CD4-positive, alpha-beta T cell (primary cell): ENCODE results near the gene PSMA1. TPM values are rescaled to one million over a fixed set of nuclear protein-coding genes. Genes with fewer than 3 reads are reported as not detected.
A peak's percentile ranks its signal among the peaks of the same experiment; 100 is the strongest.

Source experiments
- ATAC-seq: fragments of 200-7000 bp; cut with Tn5 transposase; one replicate; pipeline ENCODE4 v1.10.0; 2022; ENCODE audit warnings: mild to moderate bottlenecking; ENCODE audit not compliant: poor library complexity
- CTCF ChIA-PET: fragments of 350-600 bp; sonication (Branson Sonifier 250); formaldehyde crosslinking; loops from one replicate; lab custom pipeline; 2021; ENCODE audit warnings: antibody characterized with exemption, inconsistent platforms; lab: Charles Lee
- POLR2A ChIA-PET: fragments of 350-600 bp; sonication (Branson Sonifier 250); formaldehyde crosslinking; loops from one replicate; lab custom pipeline; 2021; ENCODE audit warnings: antibody characterized with exemption, inconsistent platforms; lab: Charles Lee
- DNase-seq, 14 experiments: peaks; one replicate each; pipeline ENCODE4 v3.0.0-alpha.2; 2013 to 2020; ENCODE audit warnings: mixed read lengths in 2 of 14
- H3K27ac ChIP-seq, 2 donors: one replicate each; pipeline versions ENCODE4 v1.5.1 to v1.7.0; 2013; ENCODE audit warnings: low read length in 2 of 2, low read depth in 1 of 2, mild to moderate bottlenecking in 1 of 2
- H3K27me3 ChIP-seq, 2 experiments: 1 replicate in 1 of 2; 2 replicates in 1 of 2; pipeline versions ENCODE4 v1.6.1 to v1.7.0; 2013; ENCODE audit warnings: low read length in 2 of 2, control low read depth in 1 of 2, mild to moderate bottlenecking in 1 of 2, moderate library complexity in 1 of 2; ENCODE audit not compliant: insufficient read depth in 2 of 2, control insufficient read depth in 1 of 2
- H3K36me3 ChIP-seq: one replicate; pipeline ENCODE4 v1.6.1; 2013; ENCODE audit warnings: low read length, control low read depth; ENCODE audit not compliant: insufficient read depth
- H3K4me1 ChIP-seq: one replicate; pipeline ENCODE4 v1.6.1; 2013; ENCODE audit warnings: low read length, control low read depth; ENCODE audit not compliant: insufficient read depth
- H3K4me3 ChIP-seq: one replicate; pipeline ENCODE4 v1.5.1; 2013; ENCODE audit warnings: mild to moderate bottlenecking, low read length, moderate library complexity
- H3K9me3 ChIP-seq, 2 experiments: 1 replicate in 1 of 2; 2 replicates in 1 of 2; pipeline versions ENCODE4 v1.6.1 to v1.7.0; 2013; ENCODE audit warnings: low read length in 2 of 2, mild to moderate bottlenecking in 2 of 2, control low read depth in 1 of 2, moderate library complexity in 1 of 2; ENCODE audit not compliant: control insufficient read depth in 1 of 2, insufficient read depth in 1 of 2
- H3K27ac Mint-ChIP-seq: one replicate; pipeline ENCODE4 v1.8.0; 2020; ENCODE audit warnings: mixed read lengths
- H3K27me3 Mint-ChIP-seq: one replicate; pipeline ENCODE4 v1.8.0; 2021; ENCODE audit warnings: mixed read lengths
- H3K36me3 Mint-ChIP-seq: one replicate; pipeline ENCODE4 v1.8.0; 2021; ENCODE audit warnings: low read depth, mixed read lengths
- H3K4me1 Mint-ChIP-seq: one replicate; pipeline ENCODE4 v1.8.0; 2021; ENCODE audit warnings: low read depth, mixed read lengths
- H3K4me3 Mint-ChIP-seq: one replicate; pipeline ENCODE4 v1.8.0; 2020; ENCODE audit warnings: mild to moderate bottlenecking, mixed read lengths
- H3K9me3 Mint-ChIP-seq: one replicate; pipeline ENCODE4 v1.8.0; 2020; ENCODE audit warnings: mixed read lengths
- intact Hi-C, 2 experiments: fragments of 100-400 bp; cut with DNase I in 1 of 2; cut with micrococcal nuclease in 1 of 2; formaldehyde crosslinking; loops; one replicate each; pipeline versions ENCODE4 v1.15.1 to v1.9.0; 2023 to 2025; cut with DNase I, micrococcal nuclease
- total RNA-seq, 174 experiments: library from RNA in 2 of 174; stranded (reverse) in 2 of 174; gene quantifications; one replicate each; pipeline ENCODE4 v1.2.3 and lab custom pipeline; 2021 to 2026
- TF ChIP-seq, protein P1 (sequence below): fragments of 200-600 bp; IDR thresholded peaks from one replicate; pipeline ENCODE4 v1.8.0; 2022; ENCODE audit warnings: antibody characterized with exemption, mild to moderate bottlenecking

PSMA1 gene
- total RNA-seq, 2 experiments from 2014 or later: 170 to 175 TPM

DNA sequence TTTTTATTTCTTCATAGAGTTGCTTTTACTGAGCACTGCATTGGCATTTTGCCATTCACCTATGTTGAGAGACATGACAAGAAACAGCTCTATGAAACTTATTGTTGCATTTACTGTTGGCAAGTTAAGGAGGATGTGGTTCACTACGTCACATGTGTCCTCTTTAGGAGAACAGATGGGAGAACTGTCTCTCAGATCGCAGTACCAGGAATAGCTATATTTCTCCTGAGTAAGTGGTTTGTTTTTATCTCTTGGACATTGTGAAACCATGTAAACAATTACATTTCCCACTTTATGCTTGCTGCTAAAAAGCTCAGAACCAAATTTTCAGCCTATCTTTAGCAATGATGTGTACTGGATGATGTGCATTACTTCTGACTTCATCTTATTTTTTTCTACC is 34.8 kb upstream of the PSMA1 start:
- ATAC-seq (peak; percentile 90), DNase-seq (peak in 8 of 14 experiments; percentile 7 to 89 (median 46))
- POLR2A ChIA-PET: interaction anchor here (0.7 to 2.8 kb wide), 22 partner anchors 9 to 353 kb away, joined by 3 to 60 read pairs (median 4); partner anchors contain the start of genes CYP2R1, PDE3B and PSMA1
- Histone ChIP-seq H3K4me1 (peaks cover 3% of the 10 kb centered on the region), H3K36me3 (no peaks in the 10 kb centered on the region), H3K27ac (peak overlapping the region; percentile 35 to 51), H3K27me3 (no peaks in the 10 kb centered on the region), H3K9me3 (peaks cover 0 to 4% of the 10 kb centered on the region in 2 experiments), H3K4me3 (no peak overlapping the region)
- Mint-ChIP-seq H3K27ac (peak overlapping the region; percentile 92), H3K27me3 (no peaks in the 10 kb centered on the region), H3K36me3 (peaks cover 14% of the 10 kb centered on the region), H3K4me3 (peak overlapping the region; percentile 56), H3K9me3 (no peaks in the 10 kb centered on the region), H3K4me1 (peaks cover 47% of the 10 kb centered on the region)
- intact Hi-C loops: loop anchor here (1.0 to 5.0 kb wide), 5 partner anchors 18 to 212 kb away; partner anchors contain the start of gene PDE3B (in 1 of the 2)
- TF ChIP-seq, protein P1, sequence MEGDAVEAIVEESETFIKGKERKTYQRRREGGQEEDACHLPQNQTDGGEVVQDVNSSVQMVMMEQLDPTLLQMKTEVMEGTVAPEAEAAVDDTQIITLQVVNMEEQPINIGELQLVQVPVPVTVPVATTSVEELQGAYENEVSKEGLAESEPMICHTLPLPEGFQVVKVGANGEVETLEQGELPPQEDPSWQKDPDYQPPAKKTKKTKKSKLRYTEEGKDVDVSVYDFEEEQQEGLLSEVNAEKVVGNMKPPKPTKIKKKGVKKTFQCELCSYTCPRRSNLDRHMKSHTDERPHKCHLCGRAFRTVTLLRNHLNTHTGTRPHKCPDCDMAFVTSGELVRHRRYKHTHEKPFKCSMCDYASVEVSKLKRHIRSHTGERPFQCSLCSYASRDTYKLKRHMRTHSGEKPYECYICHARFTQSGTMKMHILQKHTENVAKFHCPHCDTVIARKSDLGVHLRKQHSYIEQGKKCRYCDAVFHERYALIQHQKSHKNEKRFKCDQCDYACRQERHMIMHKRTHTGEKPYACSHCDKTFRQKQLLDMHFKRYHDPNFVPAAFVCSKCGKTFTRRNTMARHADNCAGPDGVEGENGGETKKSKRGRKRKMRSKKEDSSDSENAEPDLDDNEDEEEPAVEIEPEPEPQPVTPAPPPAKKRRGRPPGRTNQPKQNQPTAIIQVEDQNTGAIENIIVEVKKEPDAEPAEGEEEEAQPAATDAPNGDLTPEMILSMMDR: no peak
- CTCF ChIA-PET: interaction anchor here (0.9 to 1.8 kb wide), 2 partner anchors 39 to 90 kb away, joined by 3 to 5 read pairs; no protein-coding TSS in a partner anchor

DNA sequence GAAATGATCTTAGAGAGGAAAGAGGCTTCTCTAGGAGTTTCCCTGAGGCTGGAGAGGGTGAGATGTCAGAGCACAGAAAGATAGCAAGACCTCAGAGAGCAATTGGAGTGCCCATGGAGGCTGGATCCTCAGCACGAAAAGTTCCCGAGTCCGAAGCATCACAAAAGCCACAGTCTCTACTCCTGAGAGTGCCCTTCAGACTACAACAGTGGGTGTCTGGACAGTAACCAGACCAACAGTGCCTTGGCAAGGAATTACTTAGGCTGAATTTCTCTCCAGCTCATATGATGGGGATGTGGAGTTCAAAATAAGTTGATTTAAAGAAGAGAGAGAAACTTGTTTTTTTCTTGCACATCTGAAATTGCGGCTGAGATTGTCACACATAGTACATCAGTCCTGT is 31.9 kb upstream of the PSMA1 start:
- no peak for ATAC-seq
- H3K4me1 ChIP-seq: peaks cover 3% of the 10 kb centered on the region
- intact Hi-C loops: loop anchor here in 1 of 2 experiments (5.0 kb wide), 1 partner anchor 90 kb away; the partner anchor contains the start of gene PDE3B
- no peak overlapping the region for H3K27ac ChIP-seq
- Mint-ChIP-seq H3K4me1 (peaks cover 42% of the 10 kb centered on the region), H3K4me3 (no peak overlapping the region), H3K27ac (peak overlapping the region; percentile 57), H3K9me3 (no peaks in the 10 kb centered on the region), H3K36me3 (peaks cover 9% of the 10 kb centered on the region), H3K27me3 (no peaks in the 10 kb centered on the region)
- CTCF ChIA-PET: interaction anchor here (0.8 to 1.1 kb wide), 2 partner anchors 84 to 355 kb away, joined by 3 to 4 read pairs; no protein-coding TSS in a partner anchor
- no peak overlapping the region for H3K4me3 ChIP-seq
- DNase-seq: no peak
- H3K9me3 ChIP-seq: no peaks in the 10 kb centered on the region
- TF ChIP-seq, protein P1: no peak
- POLR2A ChIA-PET: interaction anchor here (1.4 to 2.4 kb wide), 2 partner anchors 9 to 26 kb away, joined by 3 to 10 read pairs; no protein-coding TSS in a partner anchor
- H3K27me3 ChIP-seq: no peaks in the 10 kb centered on the region
- no peaks in the 10 kb centered on the region for H3K36me3 ChIP-seq

DNA sequence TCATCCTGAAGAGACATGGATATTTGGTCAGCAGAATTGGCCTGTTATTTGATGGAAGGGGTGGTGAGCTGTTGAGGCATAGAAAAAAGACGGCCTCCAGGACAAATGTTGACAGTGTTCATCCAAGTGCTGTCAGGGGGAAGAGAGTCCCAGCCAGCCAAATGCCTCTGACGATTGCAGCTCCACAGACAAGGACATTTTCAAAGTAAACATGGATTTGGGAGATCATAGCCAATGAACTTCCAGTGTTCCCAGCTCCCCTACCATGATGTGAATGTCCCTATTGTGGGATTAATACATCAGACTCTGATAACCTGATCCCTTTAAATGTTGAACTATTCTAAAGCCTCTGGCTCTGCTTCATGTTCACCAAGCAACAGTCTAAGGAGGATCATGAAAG is 31.2 kb upstream of the PSMA1 start:
- H3K36me3 Mint-ChIP-seq: peaks cover 9% of the 10 kb centered on the region

More for the DNA sequence above, 31.2 kb upstream of the PSMA1 start:
- ATAC-seq (no peak), DNase-seq (no peak)
- TF ChIP-seq, protein P1: no peak
- intact Hi-C loops: loop anchor here in 1 of 2 experiments (5.0 kb wide), 1 partner anchor 91 kb away; the partner anchor contains the start of gene PDE3B
- Mint-ChIP-seq H3K4me3 (no peak overlapping the region), H3K27me3 (no peaks in the 10 kb centered on the region), H3K4me1 (peaks cover 38% of the 10 kb centered on the region), H3K9me3 (no peaks in the 10 kb centered on the region), H3K27ac (no peak overlapping the region)
- Histone ChIP-seq H3K27ac (no peak overlapping the region), H3K9me3 (no peaks in the 10 kb centered on the region), H3K4me3 (no peak overlapping the region), H3K4me1 (peaks cover 3% of the 10 kb centered on the region), H3K27me3 (no peaks in the 10 kb centered on the region), H3K36me3 (no peaks in the 10 kb centered on the region)
- ChIA-PET CTCF (no interaction called here), POLR2A (interaction anchor here (1.4 to 2.4 kb wide), 2 partner anchors 10 to 27 kb away, joined by 3 to 10 read pairs; no protein-coding TSS in a partner anchor)
